Aorta (tissue), 5 donors: Measurements from ENCODE around the gene TRIOBP. TPM values are rescaled to one million over a fixed set of nuclear protein-coding genes. Genes with fewer than 3 reads are reported as not detected.
A peak's percentile ranks its signal among the peaks of the same experiment; 100 is the strongest.
"Not testable (repeated sequence)": the region's sequence is repeated elsewhere in the genome, so short reads cannot be mapped to it uniquely, and the experiment has no call there.

Experiments
- ATAC-seq: fragments of 200-7000 bp; cut with Tn5 transposase; one replicate; pipeline ENCODE4 v1.9.1; 2022; ENCODE audit warnings: moderate library complexity; ENCODE audit not compliant: low FRiP score
- DNase-seq, 2 donors: peaks; one replicate each; pipeline ENCODE4 v3.0.0-alpha.2; 2020
- H3K27ac ChIP-seq, 2 donors: one replicate each; pipeline ENCODE4 v1.5.1; 2013; ENCODE audit warnings: low read length in 2 of 2, mild to moderate bottlenecking in 2 of 2, moderate library complexity in 2 of 2, control low read depth in 1 of 2, inconsistent platforms in 1 of 2, low read depth in 1 of 2
- H3K27me3 ChIP-seq, 2 donors: one replicate each; pipeline ENCODE4 v1.6.1; 2013; ENCODE audit warnings: control low read depth in 1 of 2, low read length in 1 of 2, mild to moderate bottlenecking in 1 of 2, moderate library complexity in 1 of 2; ENCODE audit not compliant: insufficient read depth in 2 of 2, control insufficient read depth in 1 of 2
- H3K36me3 ChIP-seq, 2 donors: one replicate each; pipeline ENCODE4 v1.6.1; 2013; ENCODE audit warnings: control low read depth in 1 of 2, low read length in 1 of 2, mild to moderate bottlenecking in 1 of 2; ENCODE audit not compliant: insufficient read depth in 2 of 2, control insufficient read depth in 1 of 2
- H3K4me1 ChIP-seq, 2 donors: one replicate each; pipeline ENCODE4 v1.6.1; 2013; ENCODE audit warnings: low read length in 2 of 2, control low read depth in 1 of 2, mild to moderate bottlenecking in 1 of 2, moderate library complexity in 1 of 2; ENCODE audit not compliant: insufficient read depth in 2 of 2, control insufficient read depth in 1 of 2
- H3K4me3 ChIP-seq, 2 donors: one replicate each; pipeline ENCODE4 v1.5.1; 2013; ENCODE audit warnings: low read length in 2 of 2, control low read depth in 1 of 2, mild to moderate bottlenecking in 1 of 2
- H3K9me3 ChIP-seq: one replicate; pipeline ENCODE4 v1.6.1; 2013; ENCODE audit warnings: mild to moderate bottlenecking, low read length; ENCODE audit not compliant: control insufficient read depth
- WGBS, 2 donors: extraction: QIAGEN DNeasy Blood & Tissue Kit; methylation state at CpG; one replicate each; pipeline ENCODE4 v1.1.7; 2013; 5-methylcytosine and 5-hydroxymethylcytosine counted together
- intact Hi-C, 2 donors: fragments of 100-400 bp; cut with DNase I; formaldehyde crosslinking; loops; one replicate each; pipeline versions ENCODE4 v1.14.2 to v1.15.0; 2022
- polyA plus RNA-seq, 2 donors: library from polyadenylated mRNA; stranded (reverse); fragments of 200-250 nt; gene quantifications; one replicate each; pipeline ENCODE4 v1.2.3, GENCODE V29; 2013
- total RNA-seq, 2 donors: library from RNA; stranded (reverse); fragmentation: NEBNext Ultra II Directional; extraction: Animal tissue kit (Norgen Biotek cat#: 25700); gene quantifications; one replicate each; pipeline ENCODE4 v1.2.1, GENCODE V29; 2021
- donor health status: healthy with polysubstance abuse.
- donor health status: Bipolar disorder and iron deficiency.
- donor health status: DM: no; HTN: no; CAD: no.
- donor health status: DM: no; HTN: no; CAD: no.
- donor health status: DM: yes; HTN: yes; CAD: no.

The TRIOBP gene
- total and polyA plus RNA-seq, 4 donors: 26.9 to 113 (median 72.5) TPM

DNA sequence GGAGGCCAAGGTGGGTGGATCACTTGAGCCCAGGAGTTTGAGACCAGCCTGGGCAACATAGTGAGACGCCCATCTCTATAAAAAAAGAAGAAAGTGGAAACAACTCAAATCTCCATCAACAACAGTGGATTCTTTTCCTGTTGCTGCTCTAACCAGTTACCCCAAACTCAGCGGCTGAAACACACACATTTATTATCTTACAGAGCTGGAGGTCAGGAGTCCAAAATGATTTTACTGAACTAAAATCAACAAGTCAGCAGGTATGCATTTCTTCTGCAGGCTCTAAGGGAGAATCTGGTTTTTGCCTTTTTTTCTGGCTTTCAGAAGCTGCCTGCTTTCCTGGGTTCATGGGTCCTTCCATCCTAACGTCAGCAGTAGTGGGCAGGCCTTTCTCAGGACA, 99.2 kb downstream of the TRIOBP start:
- Histone ChIP-seq H3K9me3 (no peaks in the 10 kb centered on the region), H3K4me3 (no peak overlapping the region), H3K27ac (no peak overlapping the region), H3K27me3 (no peaks in the 10 kb centered on the region), H3K4me1 (no peaks in the 10 kb centered on the region), H3K36me3 (no peaks in the 10 kb centered on the region)
- ATAC-seq: no peak
- intact Hi-C loops: no loop called here
- WGBS, 2 donors: 73 to 75% methylated on average over 3 of the region's 3 CpGs
- no peak for DNase-seq

DNA sequence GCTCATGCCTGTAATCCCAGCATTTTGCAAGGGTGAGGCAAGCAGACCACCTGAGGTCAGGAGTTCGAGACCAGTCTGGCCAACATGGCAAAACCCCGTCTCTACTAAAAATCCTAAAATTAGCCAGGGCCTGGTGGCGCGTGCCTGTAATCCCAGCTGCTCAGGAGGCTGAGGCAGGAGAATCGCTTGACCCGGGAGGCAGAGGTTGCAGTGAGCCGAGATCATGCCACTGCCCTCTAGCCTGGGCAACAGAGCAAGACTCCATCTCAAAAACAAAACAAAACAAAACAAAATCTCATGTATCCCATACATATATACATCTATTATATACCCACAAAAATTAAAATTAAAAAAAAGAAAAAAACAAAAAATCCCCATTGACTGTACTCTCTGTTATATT, 100.4 kb downstream of the TRIOBP start:
- WGBS, 2 donors: 92 to 94% methylated on average over 7 of the region's 7 CpGs
- H3K9me3 ChIP-seq, ATAC-seq, intact Hi-C loops, H3K27ac ChIP-seq, H3K27me3 ChIP-seq, DNase-seq, H3K4me1 ChIP-seq, H3K36me3 ChIP-seq, H3K4me3 ChIP-seq: not testable (repeated sequence)

DNA sequence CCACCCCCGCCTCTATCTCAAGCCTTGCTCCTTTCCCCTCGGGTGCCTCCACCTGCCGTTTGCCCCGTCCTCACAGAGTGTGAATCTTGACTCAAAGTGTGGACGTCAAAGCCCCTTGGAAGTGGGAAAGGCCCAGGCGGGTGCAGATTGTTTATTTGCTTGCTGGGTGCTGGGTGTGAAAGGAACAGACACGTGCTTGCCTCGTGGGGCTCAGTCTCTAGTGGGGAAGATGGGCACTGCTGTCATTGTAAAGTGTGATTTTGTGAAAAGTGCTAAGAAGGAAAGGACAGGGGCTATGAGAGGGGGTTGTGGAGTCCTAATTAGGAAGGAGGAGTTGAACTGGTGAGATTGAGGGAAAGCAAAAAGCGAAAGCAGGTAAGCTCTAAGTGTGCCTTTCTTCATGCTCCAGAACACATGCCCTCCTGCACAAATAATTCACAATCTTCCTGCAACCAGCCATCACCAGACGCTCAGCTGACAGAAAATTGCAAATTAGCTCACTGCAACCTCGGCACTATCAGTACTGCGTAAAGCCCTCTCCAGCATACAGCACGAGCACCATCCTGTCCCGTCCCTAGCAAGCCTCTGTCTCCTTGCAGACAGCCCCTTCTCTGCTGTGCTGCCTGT, 101.1 kb downstream of the TRIOBP start:
- Histone ChIP-seq H3K27ac (no peak overlapping the region), H3K9me3 (no peaks in the 10 kb centered on the region), H3K4me3 (no peak overlapping the region), H3K4me1 (no peaks in the 10 kb centered on the region), H3K27me3 (no peaks in the 10 kb centered on the region), H3K36me3 (no peaks in the 10 kb centered on the region)
- intact Hi-C loops: no loop called here
- ATAC-seq (no peak), DNase-seq (no peak)
- 52 to 53% methylated on average over 14 of the region's 14 CpGs for WGBS, 2 donors

DNA sequence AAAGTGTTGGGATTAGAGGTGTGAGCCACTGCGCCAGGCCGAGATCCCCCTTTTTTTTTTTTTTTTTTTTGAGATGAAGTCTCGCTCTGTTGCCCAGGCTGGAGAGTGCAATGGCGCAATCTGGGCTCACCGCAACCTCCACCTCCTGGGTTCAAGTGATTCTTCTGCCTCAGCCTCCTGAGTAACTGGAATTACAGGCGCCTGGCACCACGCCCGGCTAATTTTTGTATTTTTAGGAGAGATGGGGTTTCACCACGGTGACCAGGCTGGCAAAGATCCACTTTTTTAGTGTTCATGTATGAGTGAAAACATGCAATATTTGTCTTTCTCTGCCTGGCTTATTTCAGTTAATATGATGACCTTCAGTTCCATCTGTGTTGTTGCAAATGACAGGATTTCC, 103.1 kb downstream of the TRIOBP start:
- H3K9me3 ChIP-seq, H3K27me3 ChIP-seq, H3K27ac ChIP-seq, ATAC-seq, intact Hi-C loops, H3K36me3 ChIP-seq, H3K4me3 ChIP-seq, H3K4me1 ChIP-seq, DNase-seq: not testable (repeated sequence)
- WGBS, 2 donors: 65 to 69% methylated on average over 9 of the region's 9 CpGs

DNA sequence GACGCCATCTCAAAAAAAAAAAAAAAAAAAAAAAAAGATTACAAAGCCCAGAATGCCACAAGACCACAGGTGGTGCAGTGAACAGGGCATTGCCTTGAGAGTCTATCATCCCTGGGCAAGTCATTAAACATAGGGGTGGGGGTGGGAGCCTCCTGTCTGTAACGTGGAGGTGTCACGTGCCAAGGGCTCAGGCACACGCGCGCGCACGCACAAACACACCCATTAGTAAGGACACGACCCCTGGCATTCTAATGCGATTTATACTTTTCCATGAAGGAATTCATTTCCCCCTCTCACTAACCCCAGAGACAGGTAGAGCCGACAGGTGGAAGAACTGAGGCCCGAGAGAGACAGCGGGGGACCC, 105.1 kb downstream of the TRIOBP start:
- Histone ChIP-seq H3K4me1 (peaks cover 0 to 4% of the 10 kb centered on the region in 2 donors), H3K27me3 (no peaks in the 10 kb centered on the region), H3K4me3 (peak overlapping the region in 1 of 2 donors; percentile 34), H3K36me3 (no peaks in the 10 kb centered on the region), H3K27ac (no peak overlapping the region), H3K9me3 (no peaks in the 10 kb centered on the region)
- intact Hi-C loops: no loop called here
- 2 to 3% methylated on average over 13 of the region's 13 CpGs for WGBS, 2 donors
- no peak for ATAC-seq
- no peak for DNase-seq

DNA sequence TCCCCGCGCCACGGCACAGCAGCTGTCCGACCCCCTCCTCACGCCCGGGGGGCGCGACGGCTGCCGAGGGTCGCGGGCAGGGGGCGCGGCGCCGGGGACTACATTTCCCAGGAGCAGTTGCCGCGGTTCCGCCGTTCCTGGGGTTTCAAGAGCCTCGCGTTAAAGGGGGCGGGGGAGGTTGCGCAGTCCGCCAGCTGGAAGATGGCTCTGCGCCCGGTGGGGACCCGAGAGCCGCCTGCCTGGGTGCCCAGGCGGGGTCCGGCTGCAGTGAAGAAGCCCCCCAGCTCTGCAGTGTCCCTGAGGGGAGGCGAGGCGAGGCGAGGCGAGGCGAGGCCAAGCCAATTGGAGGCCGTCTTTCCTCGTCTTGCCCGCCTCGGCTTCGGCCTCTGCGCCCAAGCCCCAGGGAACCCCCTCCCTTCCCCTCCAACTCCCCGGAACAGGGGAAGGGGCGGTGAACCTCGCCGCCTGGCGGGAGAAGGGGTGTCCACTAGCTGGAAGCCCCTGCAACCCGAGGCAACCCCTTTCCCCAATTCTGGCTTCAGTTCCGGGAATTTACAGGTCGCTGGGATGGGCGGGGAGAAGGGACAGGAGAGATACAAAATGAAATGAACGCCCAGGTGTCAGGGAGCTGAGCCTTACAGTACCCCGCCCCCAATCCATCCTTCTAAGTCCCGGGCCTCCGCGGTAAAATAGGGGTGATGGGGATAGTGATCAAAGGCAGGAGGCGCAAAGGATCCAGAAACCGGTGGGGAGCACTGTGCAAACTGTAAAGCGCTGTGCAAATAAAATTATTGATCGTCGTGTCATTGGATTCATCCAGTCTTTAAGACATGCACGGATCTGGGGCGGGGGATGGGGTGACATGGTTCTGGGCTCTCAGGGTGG, 105.7 kb downstream of the TRIOBP start:
- ATAC-seq (peak; percentile 4), DNase-seq (peak; percentile 79 to 83)
- no peaks in the 10 kb centered on the region for H3K36me3 ChIP-seq
- no peaks in the 10 kb centered on the region for H3K9me3 ChIP-seq
- WGBS, 2 donors: 4% methylated on average over 57 to 63 of the region's 63 CpGs
- no peak overlapping the region for H3K27ac ChIP-seq
- peak overlapping the region; percentile 27 to 34 for H3K4me3 ChIP-seq
- H3K4me1 ChIP-seq: peaks cover 0 to 4% of the 10 kb centered on the region in 2 donors
- intact Hi-C loops: no loop called here
- no peaks in the 10 kb centered on the region for H3K27me3 ChIP-seq

DNA sequence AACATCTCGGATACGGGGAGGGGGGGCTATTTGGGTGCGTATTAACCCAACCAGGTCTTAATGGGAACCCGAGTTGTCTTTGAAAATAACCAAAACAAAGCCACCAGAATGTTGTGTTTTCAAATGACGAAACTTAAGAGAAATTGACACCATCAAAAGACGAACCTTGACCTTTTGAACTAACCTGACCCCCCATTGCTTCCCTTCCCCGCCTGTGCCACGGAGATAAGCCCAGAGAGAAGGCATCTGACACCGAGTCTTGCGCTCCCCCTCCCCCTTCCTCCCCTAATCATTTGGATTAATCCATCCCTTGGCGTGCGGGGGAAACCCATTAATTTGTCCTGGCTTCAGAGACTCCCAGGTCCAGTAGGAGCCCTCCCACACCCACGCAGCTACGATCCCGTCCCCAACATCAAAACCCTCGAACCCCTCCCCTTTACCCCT, 106.4 kb downstream of the TRIOBP start:
- Histone ChIP-seq H3K27ac (no peak overlapping the region), H3K27me3 (no peaks in the 10 kb centered on the region), H3K9me3 (no peaks in the 10 kb centered on the region), H3K4me1 (peaks cover 0 to 4% of the 10 kb centered on the region in 2 donors), H3K4me3 (no peak overlapping the region), H3K36me3 (no peaks in the 10 kb centered on the region)
- WGBS, 2 donors: 55 to 63% methylated on average over 16 of the region's 16 CpGs
- ATAC-seq (no peak), DNase-seq (no peak)
- intact Hi-C loops: no loop called here

DNA sequence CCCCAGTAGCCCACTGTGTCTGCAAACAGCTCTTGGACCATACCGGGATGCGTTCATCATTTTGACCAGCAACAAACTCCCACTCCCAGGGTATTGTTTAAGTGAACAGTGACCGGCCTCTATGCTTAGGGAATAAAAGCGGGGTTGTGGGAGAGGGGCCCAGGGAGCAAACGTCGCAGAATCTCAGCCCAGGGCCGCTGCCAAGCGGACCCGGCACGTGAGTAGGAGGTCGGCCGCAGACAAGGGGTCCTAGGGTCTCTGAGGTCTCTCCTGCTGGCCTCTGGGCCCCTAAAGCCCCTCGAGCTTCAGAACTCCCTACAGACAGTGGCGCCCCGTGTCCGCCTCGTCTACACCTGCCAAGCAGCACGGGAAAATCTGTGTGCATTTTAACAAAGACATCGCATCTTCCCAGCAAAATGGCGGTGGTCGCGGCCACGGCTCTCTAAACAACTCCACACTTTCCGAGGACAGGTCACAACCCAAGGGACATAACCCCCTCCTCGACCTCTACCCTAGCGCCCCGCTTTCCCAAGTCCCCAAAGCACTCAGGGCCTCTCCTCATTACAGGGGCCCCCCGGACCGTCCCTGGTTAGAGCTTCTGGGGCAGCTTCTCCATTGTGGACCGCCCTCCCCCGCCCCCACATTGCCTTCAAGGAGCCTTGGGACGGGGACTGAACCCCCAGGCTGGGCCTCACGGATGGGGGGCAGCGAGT, 106.9 kb downstream of the TRIOBP start:
- Histone ChIP-seq H3K4me1 (peaks cover 0 to 4% of the 10 kb centered on the region in 2 donors), H3K4me3 (no peak overlapping the region), H3K9me3 (no peaks in the 10 kb centered on the region), H3K36me3 (no peaks in the 10 kb centered on the region), H3K27me3 (no peaks in the 10 kb centered on the region), H3K27ac (no peak overlapping the region)
- no peak for DNase-seq
- 63% methylated on average over 34 of the region's 34 CpGs for WGBS, 2 donors
- no peak for ATAC-seq
- intact Hi-C loops: no loop called here
